SU-DHL-6 (cell line): Measurements from ENCODE around the gene SLC5A6.

Experiments used
- H2AFZ ChIP-seq: fragments of 200-600 bp; sonication (generic); 2 replicates; pipeline ENCODE4 v1.6.1; 2014; ENCODE audit warnings: low read depth, mild to moderate bottlenecking, moderate library complexity, mixed read lengths, antibody characterized with exemption, low read length; ENCODE audit not compliant: severe bottlenecking
- H3F3A ChIP-seq: fragments of 200-600 bp; shearing (Covaris generic); 2 replicates; pipeline ENCODE4 v1.6.0; 2016; ENCODE audit warnings: antibody characterized with exemption, mild to moderate bottlenecking; ENCODE audit not compliant: insufficient read depth
- H3K27ac ChIP-seq: fragments of 200-600 bp; sonication (generic); 2 replicates; pipeline ENCODE4 v1.5.1; 2016; ENCODE audit warnings: low read depth, mild to moderate bottlenecking, low read length, moderate library complexity, mixed read lengths
- H3K27me3 ChIP-seq: fragments of 200-600 bp; sonication (generic), shearing (Covaris generic); 2 replicates; pipeline ENCODE4 v1.6.0; 2014; ENCODE audit warnings: mild to moderate bottlenecking, low read length
- H3K36me3 ChIP-seq: fragments of 200-600 bp; sonication (generic); 2 replicates; pipeline ENCODE4 v1.6.1; 2014; ENCODE audit warnings: mild to moderate bottlenecking, low read length, mixed read lengths
- H3K4me2 ChIP-seq: fragments of 300-600, 200-600 bp; shearing (Covaris generic), sonication (generic); 2 replicates; pipeline ENCODE4 v1.6.0; 2014; ENCODE audit warnings: low read length, low read depth, mild to moderate bottlenecking; ENCODE audit not compliant: poor library complexity, severe bottlenecking
- H3K4me3 ChIP-seq: fragments of 200-600 bp; sonication (generic); 2 replicates; pipeline ENCODE4 v1.5.1; 2014; ENCODE audit warnings: antibody characterized with exemption, low read length, mild to moderate bottlenecking, mixed read lengths; ENCODE audit not compliant: insufficient read depth, poor library complexity, severe bottlenecking
- H3K79me2 ChIP-seq: fragments of 200-600 bp; sonication (generic); 2 replicates; pipeline ENCODE4 v1.6.1; 2014; ENCODE audit warnings: mild to moderate bottlenecking, low read length, moderate library complexity; ENCODE audit not compliant: insufficient read depth
- H3K9ac ChIP-seq: fragments of 200-600 bp; sonication (generic); 2 replicates; pipeline ENCODE4 v1.7.0; 2014; ENCODE audit warnings: mild to moderate bottlenecking, low read length
- H3K9me2 ChIP-seq: fragments of 200-600 bp; sonication (generic); replicated peaks from 2 replicates; pipeline ENCODE4 v1.6.1; 2014; ENCODE audit warnings: low read length; ENCODE audit not compliant: insufficient read depth
- H3K9me3 ChIP-seq: fragments of 200-600 bp; sonication (generic); 2 replicates; pipeline ENCODE4 v1.6.1; 2014; ENCODE audit warnings: low read length, mixed read lengths; ENCODE audit not compliant: insufficient read depth
- H4K20me1 ChIP-seq: fragments of 200-600 bp; sonication (generic); 2 replicates; pipeline ENCODE4 v1.6.1; 2014; ENCODE audit warnings: low read depth, mild to moderate bottlenecking, antibody characterized with exemption, low read length, moderate library complexity, mixed read lengths
- CTCF ChIP-seq: fragments of 200-600 bp; sonication (generic); IDR thresholded peaks from one replicate; pipeline ENCODE4 v1.5.1; 2017; ENCODE audit warnings: antibody characterized with exemption, mild to moderate bottlenecking, low read length, moderate library complexity; ENCODE audit not compliant: insufficient read depth, poor library complexity, severe bottlenecking
- EZH2phosphoT487 ChIP-seq: fragments of 200-600 bp; sonication (generic), shearing (Covaris generic); conservative IDR thresholded peaks from 2 replicates; pipeline ENCODE4 v1.6.1; 2018; ENCODE audit warnings: mild to moderate bottlenecking, antibody characterized with exemption, low read length, moderate library complexity, mixed read lengths

The SLC5A6 gene

GRCh38 chr2:27171351-27171848, 40.7 kb downstream of the SLC5A6 start:
- Histone ChIP-seq H3K4me2 (no peak overlapping the region), H4K20me1 (no peaks in the 10 kb centered on the region), H3K9ac (no peak overlapping the region), H3K27ac (no peak overlapping the region), H3F3A (no peaks in the 10 kb centered on the region), H3K36me3 (no peaks in the 10 kb centered on the region), H3K4me3 (no peak overlapping the region), H3K9me3 (no peaks in the 10 kb centered on the region), H2AFZ (no peak overlapping the region), H3K27me3 (no peaks in the 10 kb centered on the region), H3K9me2 (no peaks in the 10 kb centered on the region), H3K79me2 (no peaks in the 10 kb centered on the region)
- no peak for TF ChIP-seq EZH2phosphoT487
- no peak for TF ChIP-seq CTCF

GRCh38 chr2:27170581-27171337, 41.3 kb downstream of the SLC5A6 start:
- Histone ChIP-seq H3K36me3 (no peaks in the 10 kb centered on the region), H4K20me1 (no peaks in the 10 kb centered on the region), H3K9ac (0 out of 2 replicates have a peak overlapping the region, but pooled peaks have one; percentile 36), H3F3A (no peaks in the 10 kb centered on the region), H3K4me2 (peak overlapping the region; percentile 47), H2AFZ (peak overlapping the region; percentile 55), H3K79me2 (no peaks in the 10 kb centered on the region), H3K27me3 (no peaks in the 10 kb centered on the region), H3K4me3 (no peak overlapping the region), H3K9me3 (no peaks in the 10 kb centered on the region), H3K9me2 (no peaks in the 10 kb centered on the region), H3K27ac (no peak overlapping the region)
- TF ChIP-seq CTCF (no peak), EZH2phosphoT487 (no peak)

- Histone ChIP-seq H4K20me1 (no peaks in the 10 kb centered on the region), H3K9ac (no peak overlapping the region), H3F3A (no peaks in the 10 kb centered on the region), H3K27ac (no peak overlapping the region; the same call in 1 of the 2 replicates), H3K4me2 (peak overlapping the region; percentile 13), H3K36me3 (no peaks in the 10 kb centered on the region), H3K4me3 (no peak overlapping the region), H3K79me2 (no peaks in the 10 kb centered on the region), H2AFZ (no peak overlapping the region), H3K9me3 (no peaks in the 10 kb centered on the region), H3K9me2 (no peaks in the 10 kb centered on the region), H3K27me3 (no peaks in the 10 kb centered on the region)
- no peak for TF ChIP-seq EZH2phosphoT487
- no peak for TF ChIP-seq CTCF
Observed at GRCh38 chr2:27164960-27165763, 46.9 kb downstream of the SLC5A6 start.
